Measurements from ENCODE around the gene ATXN2.

ATXN2 gene

DNA sequence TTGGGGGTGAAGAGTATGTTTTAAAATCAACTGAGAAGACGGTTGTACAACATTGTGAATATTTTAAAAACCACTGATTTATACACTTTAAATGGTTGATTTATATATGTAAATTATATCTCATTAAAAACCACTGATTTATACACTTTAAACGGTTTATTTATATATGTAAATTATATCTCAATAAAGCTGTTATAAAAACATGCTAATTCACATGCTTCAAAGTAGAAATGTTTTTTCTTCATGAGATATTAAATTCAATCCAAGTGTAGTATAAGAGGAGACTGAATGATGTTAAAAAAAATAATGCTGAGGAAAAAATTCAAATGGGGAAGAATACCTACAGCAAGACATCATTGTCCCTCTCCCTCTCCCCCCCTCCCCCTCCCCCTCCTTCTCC is 92.9 kb downstream of the ATXN2 start:
- TF ChIP-seq, protein P1, sequence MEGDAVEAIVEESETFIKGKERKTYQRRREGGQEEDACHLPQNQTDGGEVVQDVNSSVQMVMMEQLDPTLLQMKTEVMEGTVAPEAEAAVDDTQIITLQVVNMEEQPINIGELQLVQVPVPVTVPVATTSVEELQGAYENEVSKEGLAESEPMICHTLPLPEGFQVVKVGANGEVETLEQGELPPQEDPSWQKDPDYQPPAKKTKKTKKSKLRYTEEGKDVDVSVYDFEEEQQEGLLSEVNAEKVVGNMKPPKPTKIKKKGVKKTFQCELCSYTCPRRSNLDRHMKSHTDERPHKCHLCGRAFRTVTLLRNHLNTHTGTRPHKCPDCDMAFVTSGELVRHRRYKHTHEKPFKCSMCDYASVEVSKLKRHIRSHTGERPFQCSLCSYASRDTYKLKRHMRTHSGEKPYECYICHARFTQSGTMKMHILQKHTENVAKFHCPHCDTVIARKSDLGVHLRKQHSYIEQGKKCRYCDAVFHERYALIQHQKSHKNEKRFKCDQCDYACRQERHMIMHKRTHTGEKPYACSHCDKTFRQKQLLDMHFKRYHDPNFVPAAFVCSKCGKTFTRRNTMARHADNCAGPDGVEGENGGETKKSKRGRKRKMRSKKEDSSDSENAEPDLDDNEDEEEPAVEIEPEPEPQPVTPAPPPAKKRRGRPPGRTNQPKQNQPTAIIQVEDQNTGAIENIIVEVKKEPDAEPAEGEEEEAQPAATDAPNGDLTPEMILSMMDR (IDR thresholded peaks at IDR 0.05) = no peak

DNA sequence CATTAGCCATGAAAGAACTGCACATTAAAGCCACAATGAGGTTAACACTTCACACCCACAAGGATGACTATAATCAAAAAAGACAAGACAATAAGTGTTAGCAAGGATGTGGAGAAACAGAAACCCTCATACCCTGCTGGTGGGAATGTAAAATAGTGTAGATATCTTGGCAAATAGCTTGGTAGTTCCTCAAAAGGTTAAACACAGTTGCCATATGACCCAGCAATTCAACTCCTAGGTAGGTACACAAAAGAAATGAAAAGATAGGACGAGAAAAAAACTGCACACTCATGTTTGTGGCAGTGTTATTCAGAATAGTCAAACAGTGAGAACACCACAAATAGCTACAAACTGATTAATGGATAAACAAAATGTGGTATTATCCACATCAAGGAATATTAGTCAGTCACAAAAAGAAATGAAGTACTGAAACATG is 93.5 kb downstream of the ATXN2 start:
- TF ChIP-seq, protein P1 (IDR thresholded peaks at IDR 0.05) = no peak

DNA sequence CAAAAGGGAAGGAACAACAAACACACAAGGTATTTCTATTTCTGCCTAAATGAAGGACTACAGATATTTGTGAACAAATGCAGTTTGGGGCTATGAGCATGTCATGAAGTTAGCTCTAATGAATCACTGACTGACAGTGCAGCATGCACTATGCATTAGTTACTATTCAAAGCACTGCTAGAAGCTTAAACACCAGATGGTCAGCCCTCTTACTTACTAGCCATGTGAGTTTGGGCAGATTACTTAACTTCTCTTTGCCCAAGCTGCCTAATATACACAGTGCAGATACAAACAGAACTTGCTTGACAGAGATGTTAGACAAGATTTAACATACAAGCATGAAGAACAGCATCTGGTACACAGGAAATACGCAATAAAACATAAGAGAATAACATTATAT is 96.0 kb downstream of the ATXN2 start:
- TF ChIP-seq, protein P1 (IDR thresholded peaks at IDR 0.05) = no peak

DNA sequence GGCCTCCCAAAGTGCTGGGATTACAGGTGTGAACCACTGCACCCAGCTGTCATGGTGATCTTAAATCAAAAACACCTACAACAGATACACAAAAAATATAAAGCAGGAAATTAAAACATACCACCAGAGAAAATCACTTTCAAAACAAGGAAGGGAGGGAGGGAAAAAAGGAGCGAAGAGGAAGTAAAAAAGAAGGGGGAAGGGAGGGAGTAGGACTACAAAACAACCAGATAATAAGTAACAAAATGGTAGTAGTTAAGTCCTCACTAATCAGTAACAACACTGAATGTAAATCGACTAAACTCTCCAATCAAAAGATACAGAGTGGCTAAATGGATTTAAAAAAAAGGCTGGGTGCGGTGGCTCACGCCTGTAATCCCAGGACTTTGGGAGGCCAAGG is 104.4 kb downstream of the ATXN2 start:
- TF ChIP-seq, protein P1 (IDR thresholded peaks at IDR 0.05) = no peak

DNA sequence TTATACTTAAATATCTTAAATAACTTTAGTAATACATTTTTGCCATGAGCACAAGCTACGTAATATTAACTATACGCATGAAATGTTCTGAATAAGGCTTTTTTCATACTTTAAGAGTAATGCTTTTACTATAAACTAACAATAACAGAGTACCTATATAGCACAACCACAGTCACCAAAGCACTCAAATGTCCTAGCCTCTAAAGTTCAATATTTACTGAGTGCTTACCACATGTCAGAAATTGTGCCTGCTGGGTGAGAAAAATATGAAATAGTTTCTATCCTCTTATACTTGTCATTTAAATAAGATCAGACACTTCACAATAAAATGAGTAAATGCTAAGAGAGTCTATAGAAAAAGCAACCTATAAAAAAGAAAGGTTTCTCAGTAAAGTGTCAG is 110.3 kb downstream of the ATXN2 start:
- TF ChIP-seq, protein P1 (IDR thresholded peaks at IDR 0.05) = no peak

DNA sequence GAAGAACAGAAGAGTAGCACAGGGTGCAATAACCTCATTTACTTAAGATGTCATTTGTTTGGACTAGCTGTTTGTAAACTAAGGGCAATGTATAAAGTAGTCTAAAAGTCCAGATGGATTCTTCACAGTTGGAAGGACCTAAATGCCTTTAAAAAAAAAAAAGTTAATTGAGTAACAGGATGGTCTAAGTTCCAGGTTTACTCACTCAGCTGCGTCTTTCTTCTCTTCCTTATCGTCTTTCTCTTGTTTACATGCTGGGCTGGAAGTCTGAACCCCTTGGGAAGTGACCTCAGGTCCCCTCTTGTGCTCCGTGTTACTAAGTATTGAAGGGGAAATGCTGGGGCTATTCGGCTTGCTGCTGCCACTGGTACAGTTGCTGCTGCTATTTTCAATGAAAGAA is 110.8 kb downstream of the ATXN2 start:
- TF ChIP-seq, protein P1 (IDR thresholded peaks at IDR 0.05) = no peak

DNA sequence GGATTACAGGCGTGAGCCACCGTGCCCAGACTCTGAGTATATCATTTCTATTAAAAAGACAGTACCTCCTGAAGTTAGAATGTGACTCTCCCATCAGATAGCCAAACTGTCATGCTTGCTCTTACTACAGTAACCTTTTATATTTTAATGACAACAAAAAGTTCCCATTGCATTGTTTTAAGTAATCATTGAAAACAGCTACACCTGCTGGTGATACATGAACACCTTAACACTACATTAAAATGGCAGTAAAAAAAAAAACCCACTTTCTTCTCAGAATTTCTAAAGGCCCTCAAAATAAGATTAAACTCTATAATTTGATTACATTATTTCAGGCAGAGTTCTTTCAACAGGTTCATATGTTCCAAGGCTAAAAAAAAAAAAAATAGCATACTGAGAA is 116.7 kb downstream of the ATXN2 start:
- TF ChIP-seq, protein P1 (IDR thresholded peaks at IDR 0.05) = peak; percentile 43; the same call in 1 of the 2 replicates

DNA sequence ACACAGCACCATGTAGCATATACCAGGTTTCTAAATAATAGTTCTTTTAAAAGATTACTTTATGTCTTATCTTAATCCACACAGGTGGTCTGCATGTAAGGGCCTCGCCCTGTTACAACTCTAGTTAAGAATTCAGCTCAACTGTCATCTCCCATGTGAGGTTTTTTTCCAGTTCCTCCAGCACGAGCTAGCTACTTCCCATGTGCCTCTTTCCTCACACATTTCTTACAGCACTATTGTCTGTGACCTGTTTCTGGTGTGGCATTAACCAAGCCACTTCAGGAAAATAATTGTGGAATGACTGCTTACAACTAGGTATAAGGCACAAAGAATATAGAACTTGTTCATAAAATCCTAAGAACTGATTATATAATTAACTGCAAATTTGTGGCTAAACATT is 127.9 kb downstream of the ATXN2 start:
- TF ChIP-seq, protein P1 (IDR thresholded peaks at IDR 0.05) = no peak
